NCI-H1417 (cell line): ENCODE results near the gene USB1.

Source experiments
- DNase-seq, 3 experiments: peaks; one replicate each; lab custom pipeline; 2025; lab: John Stamatoyannopoulos, UW

Gene USB1

GRCh38 chr16:58048494-58049231, 47.5 kb downstream of the USB1 start:
- no peak for DNase-seq

- DNase-seq = no peak
These were observed 48.3 kb downstream of the USB1 start for GRCh38 chr16:58049232-58050185.

GRCh38 chr16:58051296-58051695, 50.1 kb downstream of the USB1 start:
- no peak for DNase-seq

GRCh38 chr16:58051821-58052603, 50.8 kb downstream of the USB1 start:
- DNase-seq = no peak

- DNase-seq = no peak
These were observed 52.4 kb downstream of the USB1 start for GRCh38 chr16:58053682-58054005.

- DNase-seq = no peak
These were observed 53.1 kb downstream of the USB1 start for GRCh38 chr16:58054289-58054688.

GRCh38 chr16:58056580-58056979, 55.4 kb downstream of the USB1 start:
- peak in 1 of 3 experiments; percentile 14 for DNase-seq

GRCh38 chr16:58057121-58057520, 55.9 kb downstream of the USB1 start:
- DNase-seq = no peak

GRCh38 chr16:58057784-58058183, 56.6 kb downstream of the USB1 start:
- no peak for DNase-seq

- no peak for DNase-seq
These were observed 61.6 kb downstream of the USB1 start for GRCh38 chr16:58062821-58063220.

GRCh38 chr16:58063377-58064076, 62.3 kb downstream of the USB1 start:
- DNase-seq = no peak

GRCh38 chr16:58070585-58070984, 69.4 kb downstream of the USB1 start:
- no peak for DNase-seq
